ENCODE measurements around the gene NKD2.

DNA sequence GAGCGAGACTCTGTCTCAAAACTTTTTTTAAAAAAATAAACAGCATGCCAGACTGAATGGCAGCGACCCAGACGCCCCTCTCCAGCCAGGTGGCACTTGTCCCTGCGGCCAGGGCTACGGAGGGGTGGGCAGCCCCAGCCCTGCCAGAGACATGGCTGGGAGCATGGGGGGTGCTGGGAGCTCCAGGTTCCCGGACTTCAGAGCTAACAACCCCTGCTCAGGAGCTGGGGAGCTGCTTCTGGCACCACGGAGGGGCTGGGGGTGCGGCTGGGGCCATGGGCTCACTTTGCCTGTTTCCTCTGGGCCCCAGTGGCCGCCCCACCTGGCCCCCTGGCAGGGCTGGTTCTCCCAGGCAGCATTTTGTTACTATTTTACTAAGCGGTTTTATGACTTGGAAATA lies 53.3 kb downstream of the NKD2 start:
- TF ChIP-seq EZH2 (IDR thresholded peaks at IDR 0.05; ENCODE audit: insufficient read depth, poor library complexity, severe bottlenecking) (no peak), EZH2phosphoT487 (IDR thresholded peaks at IDR 0.05; ENCODE audit: insufficient read depth, low read depth) (no peak)
